ENCODE measurements around the gene PEX5L. TPM values are rescaled to one million over a fixed set of nuclear protein-coding genes. Genes with fewer than 3 reads are reported as not detected.
A peak's percentile ranks its signal among the peaks of the same experiment; 100 is the strongest.

Gene PEX5L
- total RNA-seq, 1 experiment from 2014 or later, result not detected

DNA sequence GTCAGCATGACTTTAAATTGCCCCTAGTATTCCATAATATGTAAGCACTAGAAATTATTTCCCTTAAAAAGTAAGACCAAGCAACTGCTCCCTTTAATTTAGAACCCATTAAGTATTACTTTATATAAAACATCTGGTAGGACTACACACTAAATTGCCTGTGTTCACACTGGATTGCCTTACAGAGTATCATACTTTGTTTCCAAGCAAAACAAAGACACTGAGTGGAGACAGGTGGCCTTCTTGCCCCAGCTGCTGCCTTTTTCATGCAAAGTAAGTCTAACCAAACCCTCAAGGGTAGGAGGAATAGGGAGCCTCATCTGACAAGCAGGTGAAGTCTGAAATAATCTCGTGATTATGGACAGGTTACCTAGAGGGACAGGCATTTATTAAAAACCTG lies 87.3 kb downstream of the PEX5L start:
- Histone ChIP-seq H3K36me3 (no peaks in the 10 kb centered on the region), H3K27me3 (peaks cover 2% of the 10 kb centered on the region; the same call in 1 of the 2 replicates), H3K9me3 (no peaks in the 10 kb centered on the region), H3K4me3 (no peak overlapping the region)
- DNase-seq, result no peak

DNA sequence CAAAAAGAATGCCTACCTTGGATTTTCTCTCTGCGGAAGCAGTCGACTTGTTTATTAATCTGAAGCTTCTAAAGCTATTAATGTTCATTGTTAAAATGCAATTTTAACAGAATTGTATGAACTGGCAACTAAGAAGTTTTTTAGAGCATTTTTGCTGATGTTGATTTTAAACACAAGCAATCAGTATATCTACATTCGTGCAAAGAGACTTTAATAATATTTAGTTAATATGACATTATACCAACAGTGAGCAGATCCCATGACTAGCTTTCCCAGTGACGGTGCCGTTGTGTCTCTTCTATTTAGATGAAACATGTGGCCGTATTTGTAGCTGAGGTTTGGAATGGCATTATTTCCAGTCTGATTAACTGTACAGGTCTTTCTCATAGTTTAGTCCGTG lies 88.0 kb downstream of the PEX5L start:
- H3K4me3 ChIP-seq, result no peak overlapping the region
- H3K27me3 ChIP-seq, result peaks cover 2% of the 10 kb centered on the region; the same call in 1 of the 2 replicates

DNA sequence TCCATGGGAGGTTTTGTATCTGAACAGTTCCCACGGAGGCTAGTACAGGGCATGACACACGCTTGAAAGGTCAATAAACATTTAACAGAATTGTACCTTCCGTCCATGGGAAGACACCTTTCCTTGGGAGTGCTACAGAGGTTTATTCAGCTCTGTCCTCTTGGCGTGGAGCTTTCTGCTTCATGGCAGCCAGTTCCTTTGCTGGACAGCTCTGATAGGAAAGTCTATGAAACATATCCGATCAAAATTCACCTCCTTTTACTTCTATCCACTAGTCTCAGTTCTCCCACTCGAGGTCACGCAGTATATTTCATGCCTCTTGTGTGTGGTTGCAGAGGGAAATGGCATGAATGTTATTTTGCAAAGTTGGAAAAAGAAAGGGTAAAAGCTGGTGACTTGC lies 91.2 kb downstream of the PEX5L start:
- H3K27me3 ChIP-seq, result no peaks in the 10 kb centered on the region
- H3K36me3 ChIP-seq, result no peaks in the 10 kb centered on the region

More for the DNA sequence above, 88.0 kb downstream of the PEX5L start:
- Histone ChIP-seq H3K9me3 (no peaks in the 10 kb centered on the region), H3K36me3 (no peaks in the 10 kb centered on the region)
- DNase-seq, result no peak

DNA sequence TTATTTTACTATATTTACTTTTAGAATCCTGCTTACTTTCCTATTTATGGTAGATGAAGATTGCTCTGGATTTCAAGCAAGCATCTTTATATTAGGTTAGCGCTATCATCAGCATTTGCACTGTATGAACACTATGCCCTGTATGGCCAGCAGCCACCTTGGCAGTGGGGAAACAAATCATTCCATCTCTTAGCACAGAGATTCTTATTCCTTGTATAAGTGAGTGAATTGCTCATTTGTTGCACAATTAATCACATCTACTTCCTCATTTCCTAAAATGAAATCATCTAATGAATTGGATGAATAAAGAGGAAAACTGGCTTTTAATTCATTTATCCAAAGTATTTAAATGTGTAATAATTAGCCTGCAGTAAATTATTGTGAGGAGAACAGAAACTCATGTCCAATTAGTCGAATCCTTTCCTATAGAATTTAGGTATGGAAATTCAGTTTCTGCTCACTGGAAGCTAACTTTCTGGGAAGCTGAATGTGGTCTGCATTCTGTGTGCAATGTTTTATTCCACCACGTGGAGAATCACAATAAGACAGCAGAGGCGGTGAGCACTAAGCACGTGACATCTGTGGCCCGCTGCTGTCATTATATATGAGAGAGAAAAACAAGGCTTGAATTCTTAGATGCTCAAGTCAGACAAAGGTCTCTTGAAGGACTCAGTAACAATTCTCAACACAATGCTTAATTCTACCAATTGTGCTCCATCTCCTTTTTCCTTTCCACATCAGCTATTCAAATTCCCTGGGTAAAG lies 93.4 kb downstream of the PEX5L start:
- H3K4me3 ChIP-seq, result no peak overlapping the region
- H3K27me3 ChIP-seq, result no peaks in the 10 kb centered on the region; the same call in 1 of the 2 replicates
- no peaks in the 10 kb centered on the region for H3K36me3 ChIP-seq
- no peak for DNase-seq
- H3K9me3 ChIP-seq, result no peaks in the 10 kb centered on the region

More for the DNA sequence above, 91.2 kb downstream of the PEX5L start:
- Histone ChIP-seq H3K4me3 (no peak overlapping the region), H3K9me3 (no peaks in the 10 kb centered on the region)
- DNase-seq, result no peak

DNA sequence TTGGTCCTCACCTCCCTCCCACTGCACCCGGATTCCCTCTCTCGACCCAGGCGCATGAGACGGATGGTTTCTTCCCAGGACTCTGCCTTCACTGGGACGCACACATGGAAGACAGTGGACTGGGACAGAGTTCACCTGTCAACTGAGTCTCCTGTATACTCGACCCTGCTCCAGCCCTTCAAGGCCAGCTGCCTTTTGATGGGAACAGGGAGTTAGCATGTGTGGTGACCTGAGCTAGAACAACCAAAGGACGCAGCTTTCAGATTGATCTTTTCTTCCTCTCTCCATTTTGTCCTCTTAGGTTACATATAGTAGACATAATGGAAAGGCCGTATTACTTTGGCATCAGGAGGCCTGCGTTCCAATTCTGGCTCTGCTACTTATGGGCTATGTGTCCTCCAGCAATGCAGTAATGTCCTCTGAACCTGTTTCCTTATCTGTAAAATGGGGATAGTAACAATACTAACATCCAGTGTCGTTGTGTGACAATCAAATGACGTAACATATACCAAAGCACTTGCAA lies 94.1 kb downstream of the PEX5L start:
- no peaks in the 10 kb centered on the region for H3K36me3 ChIP-seq
- H3K9me3 ChIP-seq, result no peaks in the 10 kb centered on the region
- no peak for DNase-seq
- no peak overlapping the region for H3K4me3 ChIP-seq
- H3K27me3 ChIP-seq, result no peaks in the 10 kb centered on the region; the same call in 1 of the 2 replicates

DNA sequence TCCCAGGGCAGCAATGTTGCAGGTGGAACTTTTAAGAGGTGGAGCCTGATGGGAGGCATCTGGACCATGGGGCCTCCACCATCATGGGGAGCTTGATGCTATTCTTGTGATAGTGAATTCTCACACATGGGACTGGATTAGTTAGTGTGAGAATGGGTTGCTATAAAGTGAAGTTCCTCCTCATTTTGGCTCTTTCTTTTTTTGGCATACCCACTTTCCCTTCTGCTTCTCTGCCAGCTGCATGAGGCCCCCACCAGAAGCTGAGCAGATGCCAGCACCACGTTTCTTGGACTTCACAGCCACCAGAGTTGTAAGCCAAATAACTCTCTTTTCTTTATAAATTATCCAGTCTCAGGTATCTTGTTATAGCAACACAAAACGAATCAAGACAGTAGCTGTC lies 101.0 kb downstream of the PEX5L start:
- no peak overlapping the region for H3K4me3 ChIP-seq
- H3K9me3 ChIP-seq, result no peaks in the 10 kb centered on the region
- DNase-seq, result no peak
- no peaks in the 10 kb centered on the region; the same call in 1 of the 2 replicates for H3K27me3 ChIP-seq
- H3K36me3 ChIP-seq, result no peaks in the 10 kb centered on the region

DNA sequence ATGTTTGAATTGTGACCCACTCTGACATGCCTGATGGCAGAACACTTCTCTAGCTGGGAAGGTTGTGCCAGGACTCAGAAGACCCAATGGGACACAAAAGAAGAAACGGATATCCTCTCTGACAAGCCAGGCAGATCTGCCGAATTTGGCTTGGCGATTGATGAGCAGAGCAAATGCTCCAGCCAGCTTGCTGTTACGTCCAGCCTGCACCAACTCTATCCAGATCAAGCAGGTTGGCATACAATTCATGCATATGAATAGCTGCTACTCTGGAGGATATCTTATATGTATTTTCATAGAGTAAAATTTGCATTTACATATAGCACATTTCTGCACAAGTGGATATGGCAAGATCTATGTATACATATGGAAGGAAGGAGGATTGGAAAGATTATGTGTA lies 102.8 kb downstream of the PEX5L start:
- Histone ChIP-seq H3K36me3 (no peaks in the 10 kb centered on the region), H3K27me3 (no peaks in the 10 kb centered on the region; the same call in 1 of the 2 replicates)

DNA sequence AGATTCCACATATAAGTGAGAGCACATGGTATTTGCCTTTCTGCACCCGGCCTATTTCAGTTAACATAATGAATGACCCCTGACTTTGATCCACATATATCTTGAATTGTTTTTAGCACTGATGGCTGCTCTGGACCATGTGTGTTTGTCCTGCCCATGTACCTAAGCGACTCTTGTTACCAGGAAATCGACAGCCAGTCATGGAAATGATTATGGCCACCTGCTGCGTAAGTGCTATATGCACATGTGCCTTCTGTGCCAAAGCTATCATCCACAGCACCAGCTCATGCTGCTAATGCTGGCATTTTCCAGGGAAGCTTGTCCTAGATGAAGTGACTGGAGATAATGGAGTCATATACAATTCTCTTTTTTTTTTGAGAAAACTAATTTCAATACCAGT lies 103.7 kb downstream of the PEX5L start:
- Histone ChIP-seq H3K9me3 (no peaks in the 10 kb centered on the region), H3K36me3 (no peaks in the 10 kb centered on the region), H3K4me3 (no peak overlapping the region), H3K27me3 (no peaks in the 10 kb centered on the region; the same call in 1 of the 2 replicates)
- DNase-seq, result no peak

More for the DNA sequence above, 102.8 kb downstream of the PEX5L start:
- no peaks in the 10 kb centered on the region for H3K9me3 ChIP-seq
- no peak overlapping the region for H3K4me3 ChIP-seq
- DNase-seq, result no peak

DNA sequence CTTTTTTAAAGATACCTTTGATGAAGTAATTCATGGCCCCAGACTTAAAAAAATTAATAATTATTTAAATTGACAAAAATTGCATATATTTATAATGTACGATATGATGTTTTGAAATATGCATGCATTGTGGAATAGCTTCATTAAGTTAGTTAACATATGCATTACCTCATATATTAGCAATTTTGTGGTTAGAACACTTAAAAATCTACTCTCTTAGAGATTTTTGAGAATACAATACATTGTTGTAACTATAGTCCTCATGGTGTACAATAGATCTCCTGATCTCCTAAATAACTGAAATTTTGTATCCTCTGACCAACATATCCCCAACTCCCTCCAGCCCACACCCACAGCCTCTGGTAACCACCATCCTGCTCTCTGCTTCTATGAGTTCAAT lies 104.1 kb downstream of the PEX5L start:
- no peaks in the 10 kb centered on the region for H3K27me3 ChIP-seq
- no peak for DNase-seq
- no peaks in the 10 kb centered on the region for H3K36me3 ChIP-seq
- no peaks in the 10 kb centered on the region for H3K9me3 ChIP-seq
- no peak overlapping the region for H3K4me3 ChIP-seq

DNA sequence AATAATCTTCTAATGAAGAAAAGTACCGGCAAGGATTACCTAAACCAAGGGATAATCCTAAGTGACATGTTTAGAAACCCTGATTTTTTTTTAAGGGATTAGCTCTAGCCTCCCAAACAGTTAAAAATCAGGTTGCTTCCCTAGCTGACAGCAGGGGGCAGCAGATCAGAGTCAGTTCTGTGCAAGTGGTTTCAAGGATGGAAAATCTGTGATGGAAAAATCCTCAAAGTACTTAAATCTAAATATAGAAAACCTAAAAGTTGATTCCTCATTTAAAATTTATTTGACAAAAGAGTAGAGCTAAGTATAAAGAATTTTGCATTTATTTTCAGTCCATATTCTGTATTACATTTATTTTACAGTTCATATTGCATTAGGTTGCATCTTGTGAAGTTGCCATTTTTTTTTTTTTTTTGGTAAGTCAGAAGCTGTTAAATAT lies 107.6 kb downstream of the PEX5L start:
- no peaks in the 10 kb centered on the region for H3K36me3 ChIP-seq
- DNase-seq, result peak; percentile 38
- no peak overlapping the region for H3K4me3 ChIP-seq
- no peaks in the 10 kb centered on the region for H3K27me3 ChIP-seq
- H3K9me3 ChIP-seq, result no peaks in the 10 kb centered on the region

DNA sequence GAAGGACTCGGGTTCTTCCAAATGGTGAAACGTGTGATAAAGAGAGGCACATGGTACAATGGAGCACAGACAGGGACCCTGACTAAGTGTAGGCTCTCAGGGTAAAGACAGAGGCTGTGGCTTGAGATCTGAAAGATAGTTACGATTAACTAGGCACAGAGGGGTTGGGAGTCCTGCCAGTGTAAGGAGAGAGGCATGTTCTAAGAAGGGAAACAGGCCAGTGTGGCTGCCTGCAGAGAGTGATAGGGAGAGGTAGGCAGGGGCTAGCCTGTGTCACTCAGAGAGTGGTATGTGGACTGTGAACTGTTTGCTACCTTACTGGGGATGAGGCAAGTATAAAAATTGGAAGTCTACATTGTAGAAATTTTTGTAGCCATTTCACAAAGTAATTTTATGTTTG lies 109.5 kb downstream of the PEX5L start:
- Histone ChIP-seq H3K27me3 (no peaks in the 10 kb centered on the region), H3K36me3 (no peaks in the 10 kb centered on the region), H3K9me3 (no peaks in the 10 kb centered on the region), H3K4me3 (no peak overlapping the region)
- no peak for DNase-seq

DNA sequence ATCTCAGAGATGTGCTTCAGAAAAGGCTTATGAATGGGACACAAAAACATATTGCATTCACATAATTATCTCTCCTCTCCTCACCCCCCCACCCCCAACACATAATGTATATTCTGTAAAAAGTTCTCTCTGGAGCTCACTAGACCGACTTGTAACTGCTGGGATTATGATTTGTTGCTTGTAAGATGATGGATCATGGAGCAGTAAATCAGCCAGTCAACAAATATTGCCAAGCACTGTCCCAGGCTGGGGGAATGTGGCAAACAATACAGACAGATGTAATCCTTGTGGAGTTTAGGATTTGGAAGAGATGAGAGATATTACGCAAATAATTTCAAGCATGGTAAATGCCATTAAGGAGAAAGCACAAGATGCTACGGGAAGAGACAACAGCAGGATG lies 114.8 kb downstream of the PEX5L start:
- Histone ChIP-seq H3K27me3 (no peaks in the 10 kb centered on the region), H3K9me3 (no peaks in the 10 kb centered on the region), H3K36me3 (no peaks in the 10 kb centered on the region), H3K4me3 (no peak overlapping the region)
- no peak for DNase-seq

DNA sequence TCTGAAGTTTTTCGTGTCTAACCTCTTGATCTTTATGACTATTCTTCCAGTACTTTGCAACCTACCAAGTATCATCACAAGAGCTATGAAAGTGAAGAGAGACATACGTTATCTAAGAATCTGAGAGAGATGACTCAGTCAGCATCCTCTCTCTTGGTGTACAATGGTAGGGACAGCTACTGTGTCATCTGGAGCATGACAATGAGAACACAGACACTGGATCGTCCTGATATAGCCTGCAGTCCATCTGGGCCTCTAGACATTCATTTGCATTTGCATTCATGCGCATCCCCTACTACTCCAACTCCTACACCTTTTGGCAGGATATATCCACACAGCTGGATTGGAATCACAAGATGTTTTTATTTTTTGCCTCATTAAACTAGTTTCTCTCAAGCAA lies 115.2 kb downstream of the PEX5L start:
- H3K36me3 ChIP-seq, result no peaks in the 10 kb centered on the region
- H3K9me3 ChIP-seq, result no peaks in the 10 kb centered on the region
- DNase-seq, result no peak
- no peaks in the 10 kb centered on the region for H3K27me3 ChIP-seq
- H3K4me3 ChIP-seq, result no peak overlapping the region

DNA sequence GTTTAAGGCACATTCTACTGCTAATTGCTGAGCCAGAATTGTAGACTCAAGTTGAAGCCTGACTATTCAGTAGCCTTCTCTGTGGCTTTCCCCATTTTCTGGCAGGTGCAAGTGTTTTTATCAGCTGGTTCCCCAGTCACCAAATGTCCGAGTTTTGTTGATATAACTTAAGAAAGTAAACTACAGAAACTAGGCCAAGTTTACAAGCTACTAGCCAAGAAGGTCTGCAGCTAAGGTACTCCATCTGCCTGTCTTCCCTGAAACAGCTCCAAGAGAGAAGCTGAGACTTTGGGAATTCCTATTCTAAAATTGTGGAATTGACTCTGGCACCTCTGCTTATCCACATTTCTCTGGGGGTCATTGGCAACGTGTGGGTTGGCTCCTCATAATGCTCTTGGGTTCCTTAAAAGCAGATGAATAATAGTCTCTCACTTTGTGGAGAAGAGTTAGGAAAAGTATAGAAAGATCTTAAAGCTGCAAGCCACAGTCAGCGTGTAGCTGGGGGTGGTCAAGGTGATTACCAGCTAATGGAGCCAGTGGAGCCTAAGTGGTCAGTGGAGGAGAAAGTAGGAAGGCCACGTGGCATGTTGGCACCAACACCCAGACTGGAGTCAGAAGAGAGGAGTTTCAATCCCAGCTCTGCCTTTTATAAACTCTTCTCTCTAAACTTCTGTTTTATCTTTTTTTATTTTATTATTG lies 128.8 kb downstream of the PEX5L start:
- no peaks in the 10 kb centered on the region; the same call in 1 of the 2 replicates for H3K27me3 ChIP-seq
- no peak overlapping the region for H3K4me3 ChIP-seq
- H3K36me3 ChIP-seq, result no peaks in the 10 kb centered on the region
- DNase-seq, result no peak
- H3K9me3 ChIP-seq, result no peaks in the 10 kb centered on the region

DNA sequence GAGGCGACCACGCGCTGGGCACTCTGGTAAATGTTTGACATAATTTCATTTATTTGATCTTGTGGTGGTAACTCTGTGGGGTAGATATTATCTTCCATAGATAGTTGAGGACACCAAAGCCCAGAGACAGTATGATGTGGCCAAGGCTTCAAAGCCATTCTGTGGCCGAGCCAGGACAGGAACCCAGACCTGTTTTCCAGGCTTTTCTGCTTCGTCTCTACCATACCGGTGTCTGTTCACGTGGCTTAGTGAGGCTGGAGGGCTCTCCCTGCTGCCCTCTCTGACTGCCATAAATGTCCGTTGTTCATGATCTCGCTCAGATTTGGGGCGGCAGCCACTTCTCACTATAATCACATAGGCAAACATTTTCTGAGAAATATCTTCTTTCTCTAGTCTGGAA lies 134.7 kb downstream of the PEX5L start:
- Histone ChIP-seq H3K4me3 (no peak overlapping the region), H3K36me3 (no peaks in the 10 kb centered on the region), H3K27me3 (peaks cover 21% of the 10 kb centered on the region), H3K9me3 (no peaks in the 10 kb centered on the region)
- DNase-seq, result no peak

DNA sequence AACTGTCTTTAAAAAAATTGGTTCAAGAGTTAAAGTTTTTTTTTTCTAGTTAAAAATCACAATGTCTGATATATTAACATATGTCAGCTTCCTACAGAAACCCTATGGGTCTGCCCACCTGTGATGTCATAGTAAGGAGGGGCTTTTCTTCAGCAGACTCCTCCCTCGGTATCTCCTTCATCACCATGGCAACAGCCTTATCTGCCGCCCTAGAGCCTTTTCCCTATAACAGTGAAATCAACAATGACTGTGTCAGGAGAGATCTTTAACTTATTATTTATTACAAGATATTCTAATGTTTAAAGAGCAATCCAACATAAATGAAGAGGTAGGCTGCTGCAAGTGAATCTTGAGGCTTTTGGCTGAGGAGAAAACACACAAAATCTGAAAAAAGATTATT lies 138.7 kb downstream of the PEX5L start:
- peak; percentile 40 for DNase-seq
- Histone ChIP-seq H3K27me3 (peaks cover 31% of the 10 kb centered on the region), H3K4me3 (no peak overlapping the region), H3K9me3 (no peaks in the 10 kb centered on the region), H3K36me3 (no peaks in the 10 kb centered on the region)

DNA sequence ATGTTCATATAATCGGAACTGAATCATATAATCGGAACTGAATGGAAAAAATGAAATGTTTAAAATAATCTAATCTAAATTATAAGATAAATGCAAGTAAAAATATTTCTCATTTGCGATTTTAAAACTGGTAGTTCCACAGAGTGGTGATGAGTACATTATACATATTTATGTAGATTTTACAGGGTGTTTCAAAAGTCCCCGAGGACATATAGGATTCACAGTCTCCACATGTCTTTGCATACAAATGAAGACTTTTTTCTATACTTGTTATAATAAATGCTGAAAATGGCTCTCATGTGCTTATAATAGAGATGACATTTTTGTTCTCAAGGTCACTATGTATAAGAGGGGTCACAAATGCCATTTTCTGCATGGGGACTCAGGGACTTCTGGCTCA lies 139.5 kb downstream of the PEX5L start:
- no peak for DNase-seq
- Histone ChIP-seq H3K36me3 (no peaks in the 10 kb centered on the region), H3K27me3 (peaks cover 28% of the 10 kb centered on the region), H3K9me3 (no peaks in the 10 kb centered on the region), H3K4me3 (no peak overlapping the region)

Data from MG63 (cell line).